ENCODE measurements around the gene IRF9. TPM values are rescaled to one million over a fixed set of nuclear protein-coding genes. Genes with fewer than 3 reads are reported as not detected.
A peak's percentile ranks its signal among the peaks of the same experiment; 100 is the strongest.

IRF9 gene
- total RNA-seq, 1 experiment from 2014 or later = 27.6 TPM

DNA sequence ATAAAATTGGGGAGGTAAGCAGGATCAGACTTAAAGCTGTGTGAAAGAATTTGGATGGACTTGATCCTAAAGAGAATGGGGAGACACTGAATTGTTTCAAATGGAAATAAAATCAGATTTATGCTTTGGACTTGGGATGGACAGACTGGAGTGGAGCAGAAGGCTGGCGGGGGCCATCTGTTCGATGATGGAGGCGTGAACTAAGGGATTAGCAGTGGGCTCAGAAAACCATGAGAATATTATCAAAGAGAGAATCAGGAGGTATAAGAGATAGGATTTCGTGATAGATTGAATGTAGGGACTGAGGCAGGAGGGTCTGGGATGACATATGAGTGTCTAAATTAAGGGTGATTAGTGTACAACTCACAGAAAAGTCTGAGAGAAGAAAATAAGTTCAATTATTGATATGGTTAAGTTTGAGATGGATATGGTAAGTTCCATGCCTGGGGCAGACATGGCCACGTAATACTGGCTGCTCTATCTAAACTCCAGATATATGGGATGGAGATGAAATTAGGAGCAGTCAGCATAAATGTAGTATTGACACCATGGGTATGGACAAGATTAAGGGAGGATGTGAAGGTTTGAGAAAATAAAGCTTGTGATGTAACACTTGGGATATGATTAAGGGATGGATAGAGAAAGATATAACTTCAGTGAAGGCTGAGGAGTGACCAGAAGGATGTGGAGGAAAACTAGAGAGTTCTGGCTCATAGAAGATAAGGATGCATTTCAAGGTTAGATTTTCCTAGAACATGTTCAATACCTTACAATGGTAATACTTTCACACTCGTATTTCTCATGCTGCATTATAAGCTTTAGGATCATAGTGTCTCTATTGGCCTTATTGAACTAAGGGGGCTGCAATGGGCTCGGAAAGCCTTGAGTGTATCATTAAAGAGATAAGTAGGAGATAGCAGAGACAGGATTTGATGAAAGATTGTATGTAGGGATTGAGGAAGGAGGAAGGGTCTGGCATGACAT, 43.4 kb downstream of the IRF9 start:
- no peak for DNase-seq
- Histone ChIP-seq H3K14ac (ENCODE audit: insufficient read depth, low read length) (no peak overlapping the region), H3K23ac (ENCODE audit: insufficient read length, low read depth, low read length) (no peak overlapping the region), H2BK20ac (ENCODE audit: low read depth, low read length, poor library complexity, severe bottlenecking) (no peak overlapping the region), H3K9ac (ENCODE audit: extremely low read depth, insufficient read length, low read length) (no peak overlapping the region), H3K18ac (ENCODE audit: insufficient read length, low read depth, low read length) (no peak overlapping the region), H3K27ac (ENCODE audit: insufficient read length, low read depth, low read length) (no peak overlapping the region), H4K91ac (ENCODE audit: insufficient read length, low read depth, low read length) (no peak overlapping the region), H4K20me1 (ENCODE audit: control insufficient read depth, insufficient read depth, insufficient read length) (no peaks in the 10 kb centered on the region), H4K5ac (ENCODE audit: insufficient read length, low read depth, low read length) (no peak overlapping the region), H3T11ph (ENCODE audit: low read length) (no peak overlapping the region), H3K79me1 (ENCODE audit: insufficient read depth, low read depth, low read length, poor library complexity, severe bottlenecking) (no peaks in the 10 kb centered on the region), H2BK120ac (ENCODE audit: low read depth, low read length, poor library complexity, severe bottlenecking) (peak overlapping the region; percentile 3), H2BK15ac (ENCODE audit: low read depth, low read length) (no peak overlapping the region), H4K8ac (replicated peaks; ENCODE audit: insufficient read length, low read depth, low read length) (no peak overlapping the region), H3K4me2 (ENCODE audit: insufficient read depth, insufficient read length, low read length) (no peak overlapping the region), H3K9me3 (ENCODE audit: control insufficient read depth, low read depth, low read length) (peaks cover 5% of the 10 kb centered on the region), H3K4me1 (ENCODE audit: insufficient read depth, low read length) (peaks cover 5% of the 10 kb centered on the region; the same call in 1 of the 2 replicates), H3K56ac (ENCODE audit: insufficient read length, low read depth, low read length) (no peak overlapping the region), H2BK12ac (ENCODE audit: insufficient read length, low read depth, low read length) (no peak overlapping the region), H3K79me2 (ENCODE audit: insufficient read depth, low read length) (no peaks in the 10 kb centered on the region), H2AFZ (ENCODE audit: low read length) (no peak overlapping the region), H3K23me2 (ENCODE audit: insufficient read length, low read depth, low read length, poor library complexity, severe bottlenecking) (no peaks in the 10 kb centered on the region), H2BK5ac (ENCODE audit: insufficient read length, low read length) (no peak overlapping the region), H3K27me3 (ENCODE audit: insufficient read depth, low read length) (no peaks in the 10 kb centered on the region), H3K4ac (ENCODE audit: low read depth, low read length) (no peak overlapping the region), H2AK5ac (ENCODE audit: insufficient read length, low read length) (no peak overlapping the region)
- Mint-ChIP-seq H3K4me1 (peaks cover 22 to 31% of the 10 kb centered on the region in 2 experiments), H3K27ac (peak overlapping the region in 2 of 3 experiments; percentile 2 to 19; a peak in 4 of 7 replicates), H3K4me3 (peak overlapping the region in 1 of 2 experiments; percentile 2; a peak in 3 of 5 replicates), H3K9me3 (peaks cover 8 to 15% of the 10 kb centered on the region in 2 experiments), H3K27me3 (ENCODE audit: low read depth) (no peaks in the 10 kb centered on the region), H3K36me3 (ENCODE audit: insufficient read depth in 1 of 3, low read depth in 3 of 3) (peaks cover 52 to 83% (median 74%) of the 10 kb centered on the region in 3 experiments)
- TF ChIP-seq, protein P1, sequence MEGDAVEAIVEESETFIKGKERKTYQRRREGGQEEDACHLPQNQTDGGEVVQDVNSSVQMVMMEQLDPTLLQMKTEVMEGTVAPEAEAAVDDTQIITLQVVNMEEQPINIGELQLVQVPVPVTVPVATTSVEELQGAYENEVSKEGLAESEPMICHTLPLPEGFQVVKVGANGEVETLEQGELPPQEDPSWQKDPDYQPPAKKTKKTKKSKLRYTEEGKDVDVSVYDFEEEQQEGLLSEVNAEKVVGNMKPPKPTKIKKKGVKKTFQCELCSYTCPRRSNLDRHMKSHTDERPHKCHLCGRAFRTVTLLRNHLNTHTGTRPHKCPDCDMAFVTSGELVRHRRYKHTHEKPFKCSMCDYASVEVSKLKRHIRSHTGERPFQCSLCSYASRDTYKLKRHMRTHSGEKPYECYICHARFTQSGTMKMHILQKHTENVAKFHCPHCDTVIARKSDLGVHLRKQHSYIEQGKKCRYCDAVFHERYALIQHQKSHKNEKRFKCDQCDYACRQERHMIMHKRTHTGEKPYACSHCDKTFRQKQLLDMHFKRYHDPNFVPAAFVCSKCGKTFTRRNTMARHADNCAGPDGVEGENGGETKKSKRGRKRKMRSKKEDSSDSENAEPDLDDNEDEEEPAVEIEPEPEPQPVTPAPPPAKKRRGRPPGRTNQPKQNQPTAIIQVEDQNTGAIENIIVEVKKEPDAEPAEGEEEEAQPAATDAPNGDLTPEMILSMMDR (conservative IDR thresholded peaks at IDR 0.05) = no peak
- no CpG with 5 or more reads among the region's 7 CpGs for WGBS (ENCODE audit: extremely low coverage, insufficient read length, low lambda C conversion rate)

Measured in H9 (cell line).